ENCODE data around the gene ZNF217. TPM values are rescaled to one million over a fixed set of nuclear protein-coding genes. Genes with fewer than 3 reads are reported as not detected.

ZNF217 gene
- 10.4 and 23.3 TPM in 2 replicates for total RNA-seq (ENCODE audit: low replicate concordance)

GRCh38 chr20:53593466-53594007 is at the start of gene ZNF217:
Gene ZNF217, minus strand, starts transcription at chr20:53593839. Its CDS starts 11,013 bp downstream, at chr20:53582826.

Data from smooth muscle cell of the coronary artery (primary cell).